HCT116 (cell line): ENCODE results near the gene RAPGEFL1. TPM values are rescaled to one million over a fixed set of nuclear protein-coding genes. Genes with fewer than 3 reads are reported as not detected.
"Not testable (repeated sequence)": the region's sequence is repeated elsewhere in the genome, so short reads cannot be mapped to it uniquely, and the experiment has no call there.

Source experiments
- ATAC-seq: fragments of 200-7000 bp; cut with Tn5 transposase; 2 replicates; pipeline ENCODE4 v1.9.1; 2020; ENCODE audit warnings: mild to moderate bottlenecking, moderate library complexity
- BruUV-seq: library from RNA; stranded (reverse); fragments of 400-500 nt; replicated peaks from 2 replicates; lab custom pipeline; 2021; lab: Mats Ljungman, UMichigan
- CTCF ChIA-PET: fragments of 300-600 bp; sonication (Branson Sonifier 250); formaldehyde crosslinking; loops from one replicate; lab custom pipeline; 2021; ENCODE audit warnings: antibody characterized with exemption; lab: Charles Lee
- POLR2A ChIA-PET: fragments of 300-600, 350-600 bp; sonication (Branson Sonifier 250); formaldehyde crosslinking; loops from one replicate; lab custom pipeline; 2021; ENCODE audit warnings: antibody characterized with exemption; lab: Charles Lee
- RAD21 ChIA-PET, 2 experiments: fragments of 300-600 bp; sonication (Branson Sonifier 250); formaldehyde crosslinking; loops; one replicate each; lab custom pipeline; 2023; ENCODE audit warnings: low total read pairs in 2 of 2; ENCODE audit not compliant: uncharacterized antibody in 2 of 2, unreplicated experiment in 2 of 2, low non-redundant PET in 1 of 2; lab: Charles Lee
- DNase-seq: peaks from one replicate; pipeline ENCODE4 v3.0.0-alpha.2; 2010; ENCODE audit warnings: low read depth, low spot score
- H2AFZ ChIP-seq: fragments of 200-600 bp; shearing (Covaris generic), sonication (generic); 2 replicates; pipeline ENCODE4 v1.6.1; 2017; ENCODE audit warnings: low read depth, mixed run types, mixed read lengths, antibody characterized with exemption, low read length; ENCODE audit not compliant: poor library complexity, severe bottlenecking
- H3K27ac ChIP-seq: 2 replicates; pipeline ENCODE4 v1.5.1; 2012; ENCODE audit warnings: low read depth, low read length
- H3K27me3 ChIP-seq: fragments of 200-600 bp; sonication (generic); 2 replicates; pipeline ENCODE4 v1.6.1; 2016; ENCODE audit warnings: mixed run types, low read length, mixed read lengths; ENCODE audit not compliant: insufficient read depth
- H3K36me3 ChIP-seq, 2 experiments: fragments of 200-500 bp in 1 of 2; fragments of 200-600 bp in 1 of 2; sonication (Bioruptor generic) in 1 of 2; sonication (generic) in 1 of 2; 2 replicates each; pipeline versions ENCODE4 v1.5.1 to v1.6.1; 2014 to 2016; ENCODE audit warnings: low read length in 2 of 2, inconsistent platforms in 1 of 2, mixed read lengths in 1 of 2, mixed run types in 1 of 2; ENCODE audit not compliant: insufficient read depth in 2 of 2, control insufficient read depth in 1 of 2
- H3K4me1 ChIP-seq, 2 experiments: fragments of 200-600 bp in 1 of 2; sonication (generic) in 1 of 2; 2 replicates each; pipeline versions ENCODE4 v1.5.1 to v1.6.1; 2012 to 2017; ENCODE audit warnings: low read length in 2 of 2, inconsistent platforms in 1 of 2, mild to moderate bottlenecking in 1 of 2, mixed read lengths in 1 of 2, mixed run types in 1 of 2, moderate library complexity in 1 of 2; ENCODE audit not compliant: insufficient read depth in 2 of 2, control insufficient read depth in 1 of 2
- H3K4me2 ChIP-seq: fragments of 200-600 bp; sonication (generic); 2 replicates; pipeline ENCODE4 v1.6.1; 2017; ENCODE audit warnings: mixed run types, low read length, mixed read lengths
- H3K4me3 ChIP-seq, 2 experiments: fragments of 200-600 bp in 1 of 2; sonication (generic) in 1 of 2; replicated peaks in 1 of 2; 2 replicates each; pipeline ENCODE4 v1.5.1; 2011 to 2016; ENCODE audit warnings: low read length in 2 of 2, control low read depth in 1 of 2, low read depth in 1 of 2, mild to moderate bottlenecking in 1 of 2, mixed read lengths in 1 of 2, mixed run types in 1 of 2
- H3K79me2 ChIP-seq: fragments of 200-600 bp; sonication (generic); 2 replicates; pipeline ENCODE4 v1.6.1; 2017; ENCODE audit warnings: mild to moderate bottlenecking, mixed run types, low read length, moderate library complexity, mixed read lengths; ENCODE audit not compliant: insufficient read depth
- H3K9ac ChIP-seq: fragments of 200-600 bp; sonication (generic); 2 replicates; pipeline ENCODE4 v1.6.1; 2016; ENCODE audit warnings: low read length, mixed read lengths
- H3K9me2 ChIP-seq: fragments of 200-600 bp; sonication (generic), shearing (Covaris generic); 2 replicates; pipeline ENCODE4 v1.6.1; 2017; ENCODE audit warnings: mixed run types, mild to moderate bottlenecking, moderate library complexity; ENCODE audit not compliant: insufficient read depth
- H3K9me3 ChIP-seq, 2 experiments: fragments of 200-500 bp in 1 of 2; fragments of 200-600 bp in 1 of 2; sonication (Bioruptor generic) in 1 of 2; sonication (generic) in 1 of 2; 2 replicates each; pipeline ENCODE4 v1.6.1; 2014 to 2017; ENCODE audit warnings: low read length in 2 of 2, mixed read lengths in 2 of 2, inconsistent platforms in 1 of 2, low read depth in 1 of 2, mild to moderate bottlenecking in 1 of 2, mixed run types in 1 of 2, moderate library complexity in 1 of 2; ENCODE audit not compliant: control insufficient read depth in 1 of 2, insufficient read depth in 1 of 2
- H4K20me1 ChIP-seq: fragments of 200-600 bp; sonication (generic), shearing (Covaris generic); 2 replicates; pipeline ENCODE4 v1.6.1; 2017; ENCODE audit warnings: mixed run types, mild to moderate bottlenecking, moderate library complexity; ENCODE audit not compliant: insufficient read depth
- CTCF ChIP-seq, 3 experiments: fragments of 200-600 bp in 1 of 3; sonication (generic) in 1 of 3; IDR thresholded peaks in 2 of 3; conservative IDR thresholded peaks in 1 of 3; 2 replicates each; pipeline ENCODE4 v1.5.1; 2012 to 2017; ENCODE audit warnings: low read depth in 2 of 3, low read length in 2 of 3, antibody characterized with exemption in 1 of 3, borderline replicate concordance in 1 of 3, control low read depth in 1 of 3, mild to moderate bottlenecking in 1 of 3, mixed read lengths in 1 of 3, mixed run types in 1 of 3, moderate library complexity in 1 of 3; ENCODE audit not compliant: insufficient read depth in 1 of 3
- FOSL1 ChIP-seq: IDR thresholded peaks from 2 replicates; pipeline ENCODE4 v1.6.1; 2012; ENCODE audit warnings: low read depth
- POLR2A ChIP-seq: IDR thresholded peaks from 2 replicates; pipeline ENCODE4 v1.7.0; 2011; ENCODE audit warnings: borderline replicate concordance; ENCODE audit not compliant: insufficient read depth, insufficient read length; ENCODE audit errors: extremely low read depth
- RAD21 ChIP-seq: IDR thresholded peaks from 2 replicates; pipeline ENCODE4 v1.6.1; 2012; ENCODE audit warnings: low read depth, mild to moderate bottlenecking
- SIN3A ChIP-seq: IDR thresholded peaks from 2 replicates; pipeline ENCODE4 v1.6.1; 2012; ENCODE audit warnings: low read depth
- SP1 ChIP-seq: IDR thresholded peaks from 2 replicates; pipeline ENCODE4 v1.6.1; 2012; ENCODE audit warnings: low read depth
- TCF7L2 ChIP-seq: IDR thresholded peaks from 2 replicates; pipeline ENCODE4 v1.7.0; 2011; ENCODE audit warnings: borderline replicate concordance, inconsistent platforms; ENCODE audit not compliant: insufficient read depth, insufficient read length; ENCODE audit errors: extremely low read depth
- YY1 ChIP-seq: IDR thresholded peaks from 2 replicates; pipeline ENCODE4 v1.6.1; 2011; ENCODE audit warnings: low read length, low read depth, moderate library complexity, mild to moderate bottlenecking; ENCODE audit not compliant: insufficient replicate concordance; ENCODE audit errors: extremely low read depth
- ZNF274 ChIP-seq: fragments of 200-500 bp; sonication (Bioruptor generic); IDR thresholded peaks from 2 replicates; pipeline ENCODE4 v1.6.1; 2014; ENCODE audit warnings: mild to moderate bottlenecking, low read depth, low read length, inconsistent platforms
- intact Hi-C: fragments of 100-400 bp; cut with micrococcal nuclease; formaldehyde crosslinking; loops from 2 replicates; pipeline ENCODE4 v1.10.0; 2022
- total RNA-seq: library from RNA; stranded (reverse); gene quantifications from one replicate; pipeline ENCODE4 v1.2.1, GENCODE V29; 2021; ENCODE audit not compliant: unreplicated experiment

Gene RAPGEFL1
- total RNA-seq, 1 experiment from 2014 or later: 9.7 TPM

GRCh38 chr17:40224718-40225550 lies 47.7 kb downstream of the RAPGEFL1 start:
- peaks cover 8% of the 10 kb centered on the region; the same call in 1 of the 2 replicates for H4K20me1 ChIP-seq
- H3K4me1 ChIP-seq: peaks cover 6 to 9% of the 10 kb centered on the region in 2 experiments; a peak in 3 of 4 replicates
- DNase-seq: no peak
- ChIA-PET RAD21 (no interaction called here), POLR2A (no interaction called here), CTCF (no interaction called here)
- intact Hi-C loops: no loop called here
- no peaks in the 10 kb centered on the region for H3K9me3 ChIP-seq
- no peak overlapping the region for H3K4me3 ChIP-seq
- no peaks in the 10 kb centered on the region for H3K9me2 ChIP-seq
- H3K36me3 ChIP-seq: no peaks in the 10 kb centered on the region; a peak in 1 of 4 replicates
- no peak overlapping the region for H2AFZ ChIP-seq
- H3K27ac ChIP-seq: no peak overlapping the region
- TF ChIP-seq YY1 (no peak), SP1 (no peak), POLR2A (no peak), RAD21 (no peak), CTCF (IDR thresholded peaks at IDR 0.05 in 2 of 3, conservative IDR thresholded peaks at IDR 0.05 in 1 of 3; ENCODE audit: borderline replicate concordance in 1 of 3, insufficient read depth in 1 of 3, low read depth in 2 of 3, low read length in 2 of 3) (no peak), ZNF274 (no peak), FOSL1 (no peak), TCF7L2 (no peak), SIN3A (no peak)
- TF ChIP-seq, all 23 proteins: peak for 0
- Histone ChIP-seq H3K9ac (no peak overlapping the region), H3K4me2 (no peak overlapping the region), H3K79me2 (peaks cover 82% of the 10 kb centered on the region), H3K27me3 (no peaks in the 10 kb centered on the region)
- no peak for ATAC-seq
- BruUV-seq: TSS peak; percentile 1

- H3K9ac ChIP-seq, H3K4me3 ChIP-seq, H4K20me1 ChIP-seq, H3K4me1 ChIP-seq, H3K4me2 ChIP-seq, H3K9me3 ChIP-seq, ATAC-seq, H3K27ac ChIP-seq, DNase-seq, H2AFZ ChIP-seq, H3K36me3 ChIP-seq, BruUV-seq, intact Hi-C loops, H3K9me2 ChIP-seq, H3K27me3 ChIP-seq, RAD21 ChIA-PET: not testable (repeated sequence)
- CTCF ChIA-PET: interaction anchor here (1.3 kb wide), 1 partner anchor 10 kb away, joined by 4 read pairs; the partner anchor contains the start of gene WIPF2
- POLR2A ChIA-PET: interaction anchor here (2.1 kb wide), 1 partner anchor 10 kb away, joined by 6 read pairs; the partner anchor contains the start of gene WIPF2
- peaks cover 78% of the 10 kb centered on the region for H3K79me2 ChIP-seq
These were observed 51.9 kb downstream of the RAPGEFL1 start for GRCh38 chr17:40229146-40229545.
